ENCODE results near the gene TBL2.

DNA sequence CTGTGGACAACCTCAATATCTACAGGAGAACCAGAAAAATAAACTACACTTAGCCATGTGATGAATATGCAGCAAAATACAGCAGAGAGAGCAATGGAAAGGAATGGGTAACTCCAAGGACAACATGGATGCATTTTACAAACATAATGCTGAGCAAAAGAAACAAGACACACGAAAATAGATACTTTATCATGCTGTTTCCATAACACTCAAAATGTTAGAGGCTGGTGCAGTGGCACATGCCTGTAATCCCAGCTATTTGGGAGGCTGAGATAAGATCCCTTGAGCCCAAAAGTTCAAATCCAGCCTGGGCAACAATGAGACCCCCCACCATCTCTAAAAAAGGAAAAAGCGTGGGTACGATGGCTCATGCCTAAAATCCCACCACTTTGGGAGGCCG, 29.2 kb downstream of the TBL2 start:
- TF ChIP-seq, protein P1, sequence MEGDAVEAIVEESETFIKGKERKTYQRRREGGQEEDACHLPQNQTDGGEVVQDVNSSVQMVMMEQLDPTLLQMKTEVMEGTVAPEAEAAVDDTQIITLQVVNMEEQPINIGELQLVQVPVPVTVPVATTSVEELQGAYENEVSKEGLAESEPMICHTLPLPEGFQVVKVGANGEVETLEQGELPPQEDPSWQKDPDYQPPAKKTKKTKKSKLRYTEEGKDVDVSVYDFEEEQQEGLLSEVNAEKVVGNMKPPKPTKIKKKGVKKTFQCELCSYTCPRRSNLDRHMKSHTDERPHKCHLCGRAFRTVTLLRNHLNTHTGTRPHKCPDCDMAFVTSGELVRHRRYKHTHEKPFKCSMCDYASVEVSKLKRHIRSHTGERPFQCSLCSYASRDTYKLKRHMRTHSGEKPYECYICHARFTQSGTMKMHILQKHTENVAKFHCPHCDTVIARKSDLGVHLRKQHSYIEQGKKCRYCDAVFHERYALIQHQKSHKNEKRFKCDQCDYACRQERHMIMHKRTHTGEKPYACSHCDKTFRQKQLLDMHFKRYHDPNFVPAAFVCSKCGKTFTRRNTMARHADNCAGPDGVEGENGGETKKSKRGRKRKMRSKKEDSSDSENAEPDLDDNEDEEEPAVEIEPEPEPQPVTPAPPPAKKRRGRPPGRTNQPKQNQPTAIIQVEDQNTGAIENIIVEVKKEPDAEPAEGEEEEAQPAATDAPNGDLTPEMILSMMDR (conservative IDR thresholded peaks at IDR 0.05; ENCODE audit: low read length) = no peak
- TF ChIP-seq EZH2phosphoT487 (IDR thresholded peaks at IDR 0.05; ENCODE audit: borderline replicate concordance) = no peak
